Natural killer cell treated with Interleukin-12 subunit alpha and Interleukin-12 subunit beta and Interleukin-15 and Interleukin-18, amount 100 ng/mL, for 72 hours (primary cell): Measurements from ENCODE around the gene RBFOX2. TPM values are rescaled to one million over a fixed set of nuclear protein-coding genes. Genes with fewer than 3 reads are reported as not detected.
"Not testable (repeated sequence)": the region's sequence is repeated elsewhere in the genome, so short reads cannot be mapped to it uniquely, and the experiment has no call there.

Experiments used
- ATAC-seq, 2 donors: fragments of 150-1000 bp; cut with Tn5 transposase in 1 of 2; sonication (Bioruptor Pico), chemical (Tn5 transposase) in 1 of 2; 2 replicates each; pipeline ENCODE4 v1.10.0; 2021
- DNase-seq: peaks from one replicate; pipeline ENCODE4 v3.0.0; 2022; ENCODE audit warnings: low spot score
- H3K27ac Mint-ChIP-seq, 2 donors: 1 replicate in 1 of 2; 2 replicates in 1 of 2; pipeline ENCODE4 v1.8.0; 2022; ENCODE audit warnings: mixed read lengths in 2 of 2, mild to moderate bottlenecking in 1 of 2, moderate library complexity in 1 of 2
- H3K27me3 Mint-ChIP-seq, 2 donors: 1 replicate in 1 of 2; 2 replicates in 1 of 2; pipeline ENCODE4 v1.8.0; 2022; ENCODE audit warnings: mixed read lengths in 2 of 2
- H3K36me3 Mint-ChIP-seq: one replicate; pipeline ENCODE4 v1.8.0; 2022; ENCODE audit warnings: mixed read lengths
- H3K4me1 Mint-ChIP-seq, 2 donors: 1 replicate in 1 of 2; 2 replicates in 1 of 2; pipeline ENCODE4 v1.8.0; 2022; ENCODE audit warnings: low read depth in 2 of 2, mixed read lengths in 2 of 2, mild to moderate bottlenecking in 1 of 2
- H3K4me3 Mint-ChIP-seq: one replicate; pipeline ENCODE4 v1.8.0; 2022; ENCODE audit warnings: mixed read lengths
- H3K9me3 Mint-ChIP-seq: 2 replicates; pipeline ENCODE4 v1.8.0; 2022; ENCODE audit warnings: mixed read lengths
- total RNA-seq, 2 donors: library from RNA; stranded (reverse); gene quantifications; one replicate each; pipeline ENCODE4 v1.2.3, GENCODE V29; 2022

The RBFOX2 gene
- total RNA-seq, 2 donors from 2014 or later, result 0.71 to 1.8 TPM

DNA sequence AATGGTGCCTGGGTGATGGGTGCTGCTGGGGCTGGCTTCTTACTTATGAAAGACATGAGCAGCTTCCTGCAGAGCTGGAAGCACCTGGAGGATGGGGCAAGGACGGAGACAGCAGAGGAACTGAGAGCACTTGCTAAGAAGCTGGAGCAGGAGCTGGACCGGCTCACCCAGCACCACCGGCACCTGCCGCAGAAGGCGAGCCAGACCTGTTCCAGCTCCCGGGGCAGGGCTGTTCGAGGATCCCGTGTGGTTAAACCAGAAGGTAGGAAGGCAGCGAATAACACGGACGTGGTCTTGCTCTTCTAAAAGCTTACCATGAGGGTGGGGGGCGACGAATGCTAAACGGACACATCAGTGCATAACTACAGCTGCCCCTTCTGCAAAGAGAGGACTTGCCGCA is 301.7 kb downstream of the RBFOX2 start:
- Mint-ChIP-seq H3K9me3 (no peaks in the 10 kb centered on the region), H3K4me1 (peaks cover 0 to 3% of the 10 kb centered on the region in 2 donors), H3K27ac (no peak overlapping the region), H3K27me3 (peaks cover 10 to 12% of the 10 kb centered on the region in 2 donors), H3K36me3 (no peaks in the 10 kb centered on the region), H3K4me3 (no peak overlapping the region)
- ATAC-seq, result peak in 1 of 2 donors; percentile 6
- DNase-seq, result no peak

- no peak for DNase-seq
- H3K27me3 Mint-ChIP-seq, result peaks cover 5 to 7% of the 10 kb centered on the region in 2 donors
- no peak overlapping the region for H3K4me3 Mint-ChIP-seq
- H3K9me3 Mint-ChIP-seq, result no peaks in the 10 kb centered on the region
- H3K4me1 Mint-ChIP-seq, result peaks cover 0 to 3% of the 10 kb centered on the region in 2 donors
- ATAC-seq, result no peak
- H3K36me3 Mint-ChIP-seq, result no peaks in the 10 kb centered on the region
- H3K27ac Mint-ChIP-seq, result no peak overlapping the region
Observed at GRCh38 chr22:35726398-35726797, 302.2 kb downstream of the RBFOX2 start.

DNA sequence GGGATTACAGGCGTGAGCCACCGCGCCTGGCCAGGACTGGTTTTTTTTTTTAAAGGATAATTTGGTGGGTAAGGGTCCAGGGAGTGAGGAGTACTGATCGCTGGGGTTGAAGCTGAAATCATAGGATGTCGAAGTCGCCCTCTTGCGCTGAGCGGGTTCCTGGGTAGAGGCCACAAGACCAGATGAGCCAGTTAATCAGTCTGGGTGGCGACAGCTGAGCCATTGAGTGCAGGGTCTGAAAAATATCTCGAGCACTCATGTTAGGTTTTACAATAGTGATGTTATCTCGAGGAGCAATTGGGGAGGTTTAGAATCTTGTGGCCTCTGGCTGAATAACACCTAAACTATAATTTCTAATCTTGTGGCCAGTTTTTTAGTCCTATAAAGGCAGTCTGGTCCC is 303.1 kb downstream of the RBFOX2 start:
- DNase-seq (no peak), ATAC-seq (no peak)
- Mint-ChIP-seq H3K4me1 (peaks cover 0 to 3% of the 10 kb centered on the region in 2 donors), H3K36me3 (no peaks in the 10 kb centered on the region), H3K9me3 (no peaks in the 10 kb centered on the region), H3K27me3 (no peaks in the 10 kb centered on the region), H3K4me3 (no peak overlapping the region), H3K27ac (no peak overlapping the region)

DNA sequence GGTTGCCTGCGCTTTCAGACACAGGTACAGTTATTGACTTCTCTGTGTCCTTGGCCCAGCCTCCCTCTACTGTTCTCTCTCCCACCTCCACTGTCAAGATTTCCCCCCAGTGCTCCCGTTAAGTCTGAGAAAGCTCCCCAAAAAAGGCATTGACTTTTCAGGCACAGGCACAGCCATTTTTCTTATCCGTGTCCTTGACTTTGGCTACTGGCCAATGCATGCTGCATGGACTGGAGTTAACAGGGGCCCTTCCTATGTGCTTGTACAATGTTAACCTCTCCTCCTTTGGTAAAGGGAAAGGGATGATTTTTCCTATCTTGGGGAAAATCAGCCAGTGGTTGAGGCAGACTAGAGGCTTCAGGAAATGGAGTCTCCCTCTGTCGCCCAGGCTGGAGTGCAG is 306.7 kb downstream of the RBFOX2 start:
- Mint-ChIP-seq H3K36me3 (no peaks in the 10 kb centered on the region), H3K9me3 (no peaks in the 10 kb centered on the region), H3K27ac (no peak overlapping the region), H3K4me1 (peaks cover 0 to 3% of the 10 kb centered on the region in 2 donors), H3K4me3 (no peak overlapping the region), H3K27me3 (no peaks in the 10 kb centered on the region)
- DNase-seq (no peak), ATAC-seq (no peak)

DNA sequence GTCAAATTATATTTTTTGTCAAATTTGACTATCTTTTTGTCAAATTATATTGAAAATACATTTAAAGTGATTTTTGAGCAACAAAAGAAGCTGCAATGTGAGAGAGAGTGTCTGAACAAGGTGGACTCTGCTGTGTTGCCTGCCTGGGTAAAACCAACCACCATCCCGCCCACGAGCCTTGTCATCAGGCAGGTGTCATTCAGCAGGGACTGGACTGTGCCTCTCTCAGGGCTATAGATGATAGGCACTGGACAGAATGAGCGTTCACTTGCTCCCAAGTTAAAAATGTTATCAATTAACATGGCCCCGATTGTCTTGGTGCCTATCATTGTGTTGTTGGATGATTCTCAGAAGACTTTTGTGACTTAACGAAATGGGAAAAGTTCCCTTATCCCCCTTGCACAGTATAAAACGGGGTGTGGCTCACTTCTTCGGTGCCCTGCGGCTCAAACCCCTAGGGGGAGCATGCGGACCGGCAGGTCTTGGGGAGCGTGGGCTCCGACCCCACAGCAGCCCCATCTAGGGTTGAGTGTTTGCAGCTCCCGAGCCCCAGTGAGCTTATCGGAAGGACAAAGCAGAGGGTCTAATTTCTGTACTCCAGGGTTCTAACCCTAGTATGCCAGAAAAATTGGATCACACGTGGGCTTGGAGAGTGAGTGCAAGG is 309.3 kb downstream of the RBFOX2 start:
- no peaks in the 10 kb centered on the region for H3K36me3 Mint-ChIP-seq
- no peak overlapping the region for H3K27ac Mint-ChIP-seq
- no peak overlapping the region for H3K4me3 Mint-ChIP-seq
- H3K9me3 Mint-ChIP-seq, result no peaks in the 10 kb centered on the region
- no peak for ATAC-seq
- H3K4me1 Mint-ChIP-seq, result no peaks in the 10 kb centered on the region
- DNase-seq, result no peak
- H3K27me3 Mint-ChIP-seq, result peaks cover 0 to 6% of the 10 kb centered on the region in 2 donors

DNA sequence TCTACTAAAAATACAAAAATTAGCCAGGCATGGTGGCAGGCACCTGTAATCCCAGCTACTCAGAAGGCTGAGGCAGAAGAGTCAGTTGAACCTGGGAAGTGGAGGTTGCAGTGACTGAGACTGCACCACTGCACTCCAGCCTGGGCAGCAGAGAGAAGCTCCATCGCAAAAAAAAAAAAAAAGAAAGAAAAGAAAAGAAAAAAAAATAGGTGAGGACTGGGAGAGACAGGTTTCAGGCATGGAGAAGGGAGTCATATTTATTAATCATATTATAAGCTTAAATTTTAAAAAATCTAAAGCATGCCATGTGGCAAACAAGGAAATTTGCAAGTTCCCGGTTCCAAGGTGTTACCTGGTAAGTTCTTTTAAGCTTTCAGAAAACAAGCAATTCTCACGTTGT is 311.1 kb downstream of the RBFOX2 start, which contains the start of gene APOL5:
TSS of gene APOL5 (plus strand) at position 301 of the 400 bp plus-strand sequence. CDS start at position 301, 0 bp downstream.
- H3K36me3 Mint-ChIP-seq, result no peaks in the 10 kb centered on the region
- ATAC-seq, result no peak
- peaks cover 6% of the 10 kb centered on the region for H3K9me3 Mint-ChIP-seq
- H3K4me3 Mint-ChIP-seq, result no peak within 1 kb of the TSS
- no peak for DNase-seq
- H3K27me3 Mint-ChIP-seq, result peaks cover 5 to 9% of the 10 kb centered on the region in 2 donors
- H3K27ac Mint-ChIP-seq, result no peak within 1 kb of the TSS
- H3K4me1 Mint-ChIP-seq, result no peaks in the 10 kb centered on the region

DNA sequence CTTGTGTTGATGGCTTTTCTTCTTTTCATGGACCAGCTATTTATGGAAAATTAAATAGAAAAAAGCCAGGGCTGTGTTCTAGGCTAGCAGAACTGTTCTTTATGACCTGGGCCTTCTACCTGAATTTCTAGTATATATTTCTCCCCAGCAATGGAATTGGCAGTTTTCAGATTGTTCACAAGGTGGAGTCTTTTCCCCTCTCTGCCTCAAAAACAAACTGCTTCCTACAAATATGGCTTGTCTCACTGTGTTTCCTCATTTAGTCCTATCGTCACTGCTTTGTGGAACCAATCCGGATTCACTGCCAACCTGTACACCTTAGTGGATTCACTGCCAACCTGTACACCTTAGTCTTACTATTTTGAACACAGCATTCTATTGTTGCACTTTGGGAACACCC is 316.0 kb downstream of the RBFOX2 start:
- Mint-ChIP-seq H3K36me3 (no peaks in the 10 kb centered on the region), H3K4me1 (no peaks in the 10 kb centered on the region), H3K9me3 (peaks cover 6% of the 10 kb centered on the region), H3K4me3 (no peak overlapping the region), H3K27ac (no peak overlapping the region), H3K27me3 (peaks cover 5 to 9% of the 10 kb centered on the region in 2 donors)
- DNase-seq (no peak), ATAC-seq (no peak)

- ATAC-seq (no peak), DNase-seq (no peak)
- Mint-ChIP-seq H3K36me3 (no peaks in the 10 kb centered on the region), H3K27ac (no peak overlapping the region), H3K4me1 (no peaks in the 10 kb centered on the region), H3K9me3 (peaks cover 6% of the 10 kb centered on the region), H3K27me3 (peaks cover 5 to 6% of the 10 kb centered on the region in 2 donors), H3K4me3 (no peak overlapping the region)
Observed at GRCh38 chr22:35711336-35711735, 317.3 kb downstream of the RBFOX2 start.

DNA sequence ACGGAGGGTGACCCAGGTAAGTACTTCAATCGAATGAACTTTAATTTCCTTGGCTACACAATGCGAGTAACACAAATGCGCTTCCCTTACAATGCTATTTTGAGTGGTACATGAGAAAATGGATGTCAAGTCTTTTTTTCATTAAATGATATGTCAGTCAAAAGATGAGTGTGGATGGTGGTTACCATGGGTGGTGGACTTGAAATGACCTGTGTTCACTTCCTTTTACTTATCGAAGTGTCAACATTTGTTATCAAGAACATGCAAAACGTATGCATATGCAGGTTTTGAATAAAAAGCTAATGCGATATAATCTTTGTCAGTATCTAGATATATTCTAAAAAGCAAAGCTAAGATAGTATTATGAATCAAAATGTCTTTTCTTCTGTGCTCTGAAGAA is 319.7 kb downstream of the RBFOX2 start:
- Mint-ChIP-seq H3K27me3 (peaks cover 2 to 5% of the 10 kb centered on the region in 2 donors), H3K9me3 (peaks cover 6% of the 10 kb centered on the region), H3K4me1 (no peaks in the 10 kb centered on the region), H3K4me3 (no peak overlapping the region), H3K36me3 (no peaks in the 10 kb centered on the region), H3K27ac (no peak overlapping the region)
- DNase-seq (no peak), ATAC-seq (no peak)

GRCh38 chr22:35708453-35708852 is 320.2 kb downstream of the RBFOX2 start:
- peaks cover 6% of the 10 kb centered on the region for H3K9me3 Mint-ChIP-seq
- H3K27me3 Mint-ChIP-seq, result peaks cover 0 to 2% of the 10 kb centered on the region in 2 donors
- no peak overlapping the region for H3K27ac Mint-ChIP-seq
- no peaks in the 10 kb centered on the region for H3K4me1 Mint-ChIP-seq
- H3K4me3 Mint-ChIP-seq, result no peak overlapping the region
- no peaks in the 10 kb centered on the region for H3K36me3 Mint-ChIP-seq
- ATAC-seq (no peak), DNase-seq (no peak)

DNA sequence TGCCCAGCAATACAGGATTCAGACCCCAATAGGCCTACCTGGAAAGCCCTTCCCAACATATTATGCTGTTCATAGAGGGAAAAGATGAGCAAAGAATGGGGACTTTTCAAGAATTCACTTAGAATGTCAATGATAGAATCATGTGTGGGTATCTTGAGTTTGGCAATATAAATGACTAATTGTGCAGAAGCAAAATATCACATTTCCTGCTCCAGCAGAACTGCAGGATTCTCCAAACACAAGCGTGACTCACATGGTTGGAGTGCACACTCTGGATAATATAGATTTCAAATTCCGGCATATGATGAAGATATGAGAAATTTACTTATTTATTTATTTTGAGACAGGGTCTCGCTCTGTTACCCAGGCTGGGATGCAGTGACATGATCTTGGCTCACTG is 323.5 kb downstream of the RBFOX2 start:
- ATAC-seq (no peak), DNase-seq (no peak)
- Mint-ChIP-seq H3K4me3 (no peak overlapping the region), H3K36me3 (no peaks in the 10 kb centered on the region), H3K9me3 (no peaks in the 10 kb centered on the region), H3K27ac (no peak overlapping the region), H3K4me1 (no peaks in the 10 kb centered on the region), H3K27me3 (no peaks in the 10 kb centered on the region)

DNA sequence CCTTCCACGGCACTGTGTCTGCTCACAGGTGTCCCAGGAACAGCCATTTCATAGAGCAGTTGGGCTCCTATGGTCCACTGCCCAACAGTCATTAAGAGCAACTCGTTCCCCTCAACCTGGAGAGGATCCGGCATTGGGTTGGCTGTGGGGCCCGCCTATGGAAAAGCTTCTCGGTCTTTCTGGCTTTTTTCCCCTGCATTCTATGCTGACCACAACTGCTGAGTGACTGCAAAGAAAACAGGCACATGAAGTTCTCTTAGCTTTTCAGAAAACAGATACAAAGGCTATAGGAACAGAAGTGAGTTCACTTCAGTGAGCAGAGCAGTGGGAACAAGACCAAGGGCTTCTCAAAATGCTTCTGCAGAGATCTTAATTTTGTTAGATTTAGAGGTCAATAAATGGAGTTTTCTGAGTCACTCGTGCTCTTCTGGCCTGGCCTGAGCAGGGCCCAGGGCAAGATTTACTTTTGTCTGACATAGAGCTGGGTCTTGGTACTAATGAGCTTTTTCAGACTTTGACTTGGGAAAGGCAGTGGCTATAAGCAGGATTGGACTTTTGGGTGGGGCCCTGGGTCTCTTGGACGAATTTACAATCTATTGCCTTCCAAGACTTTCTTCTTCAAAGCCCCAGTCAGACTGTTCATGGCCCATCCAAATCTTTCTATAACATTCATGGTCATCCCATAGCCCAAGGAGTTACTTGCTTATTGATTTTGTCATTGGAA is 324.6 kb downstream of the RBFOX2 start:
- DNase-seq (no peak), ATAC-seq (no peak)
- H3K4me3 Mint-ChIP-seq, result no peak overlapping the region
- no peak overlapping the region for H3K27ac Mint-ChIP-seq
- H3K36me3 Mint-ChIP-seq, result no peaks in the 10 kb centered on the region
- no peaks in the 10 kb centered on the region for H3K9me3 Mint-ChIP-seq
- no peaks in the 10 kb centered on the region for H3K4me1 Mint-ChIP-seq
- no peaks in the 10 kb centered on the region for H3K27me3 Mint-ChIP-seq

GRCh38 chr22:35699852-35700251 is 328.8 kb downstream of the RBFOX2 start:
- not testable (repeated sequence) for H3K36me3 Mint-ChIP-seq, H3K9me3 Mint-ChIP-seq, ATAC-seq, H3K27me3 Mint-ChIP-seq, DNase-seq, H3K4me3 Mint-ChIP-seq, H3K4me1 Mint-ChIP-seq
- peak overlapping the region in 1 of 2 donors; percentile 54 for H3K27ac Mint-ChIP-seq

GRCh38 chr22:35697142-35697541 is 331.5 kb downstream of the RBFOX2 start:
- Mint-ChIP-seq H3K9me3 (no peaks in the 10 kb centered on the region), H3K4me3 (no peak overlapping the region), H3K36me3 (no peaks in the 10 kb centered on the region), H3K27ac (no peak overlapping the region), H3K27me3 (no peaks in the 10 kb centered on the region), H3K4me1 (no peaks in the 10 kb centered on the region)
- ATAC-seq, result peak; percentile 57 to 66
- DNase-seq, result no peak
